Thyroid gland (tissue), 4 donors: ENCODE measurements around the gene ZNF516. TPM values are rescaled to one million over a fixed set of nuclear protein-coding genes. Genes with fewer than 3 reads are reported as not detected.
"Not testable (repeated sequence)": the region's sequence is repeated elsewhere in the genome, so short reads cannot be mapped to it uniquely, and the experiment has no call there.

Source experiments
- DNase-seq, 2 donors: peaks; one replicate each; pipeline ENCODE4 v3.0.0-alpha.2; 2019
- H3K27ac ChIP-seq, 3 donors: fragments of 200-600 bp; sonication (generic); 1 replicate in 2 of 3; 2 replicates in 1 of 3; pipeline ENCODE4 v1.5.1; 2016 to 2019; ENCODE audit warnings: mild to moderate bottlenecking in 1 of 3, moderate library complexity in 1 of 3
- H3K27me3 ChIP-seq: fragments of 200-600 bp; sonication (generic); one replicate; pipeline ENCODE4 v1.5.1; 2019
- H3K36me3 ChIP-seq, 2 donors: fragments of 200-600 bp; sonication (generic); one replicate each; pipeline ENCODE4 v1.5.1; 2016 to 2019
- H3K4me1 ChIP-seq, 2 donors: fragments of 200-600 bp; sonication (generic); one replicate each; pipeline ENCODE4 v1.5.1; 2017 to 2019
- H3K4me3 ChIP-seq, 3 donors: fragments of 200-600 bp; sonication (generic); replicated peaks in 1 of 3; 1 replicate in 2 of 3; 2 replicates in 1 of 3; pipeline ENCODE4 v1.5.1; 2016; ENCODE audit warnings: mild to moderate bottlenecking in 1 of 3
- H3K9me3 ChIP-seq: fragments of 200-600 bp; sonication (generic); one replicate; pipeline ENCODE4 v1.5.1; 2017
- POLR2A ChIP-seq, 2 donors: fragments of 450-650 bp; IDR thresholded peaks; one replicate each; pipeline ENCODE4 v1.6.1; 2017; ENCODE audit warnings: antibody characterized with exemption in 2 of 2, mild to moderate bottlenecking in 2 of 2, moderate library complexity in 1 of 2
- WGBS, 2 donors: methylation state at CpG; one replicate each; pipeline ENCODE4 v1.1.5; 2017; 5-methylcytosine and 5-hydroxymethylcytosine counted together
- intact Hi-C: fragments of 100-400 bp; cut with DNase I; formaldehyde crosslinking; loops from one replicate; pipeline ENCODE4 v1.15.1; 2023
- total RNA-seq, 4 donors: library from RNA; depleted of rRNA; stranded (reverse); fragments of >200 nt; gene quantifications; one replicate each; pipeline ENCODE4 v1.2.3, GENCODE V29; 2016
- TF ChIP-seq, protein P1 (sequence below), 6 experiments: fragments of 200-600 bp in 3 of 6; fragments of 450-650 bp in 3 of 6; sonication (generic) in 3 of 6; IDR thresholded peaks; one replicate each; pipeline ENCODE4 v1.5.1; 2016 to 2019; ENCODE audit warnings: antibody characterized with exemption in 6 of 6, mild to moderate bottlenecking in 2 of 6, inconsistent platforms in 1 of 6, moderate library complexity in 1 of 6

ZNF516 gene
- total RNA-seq, 4 donors from 2014 or later: 25.4 to 44.8 (median 28.6) TPM

DNA sequence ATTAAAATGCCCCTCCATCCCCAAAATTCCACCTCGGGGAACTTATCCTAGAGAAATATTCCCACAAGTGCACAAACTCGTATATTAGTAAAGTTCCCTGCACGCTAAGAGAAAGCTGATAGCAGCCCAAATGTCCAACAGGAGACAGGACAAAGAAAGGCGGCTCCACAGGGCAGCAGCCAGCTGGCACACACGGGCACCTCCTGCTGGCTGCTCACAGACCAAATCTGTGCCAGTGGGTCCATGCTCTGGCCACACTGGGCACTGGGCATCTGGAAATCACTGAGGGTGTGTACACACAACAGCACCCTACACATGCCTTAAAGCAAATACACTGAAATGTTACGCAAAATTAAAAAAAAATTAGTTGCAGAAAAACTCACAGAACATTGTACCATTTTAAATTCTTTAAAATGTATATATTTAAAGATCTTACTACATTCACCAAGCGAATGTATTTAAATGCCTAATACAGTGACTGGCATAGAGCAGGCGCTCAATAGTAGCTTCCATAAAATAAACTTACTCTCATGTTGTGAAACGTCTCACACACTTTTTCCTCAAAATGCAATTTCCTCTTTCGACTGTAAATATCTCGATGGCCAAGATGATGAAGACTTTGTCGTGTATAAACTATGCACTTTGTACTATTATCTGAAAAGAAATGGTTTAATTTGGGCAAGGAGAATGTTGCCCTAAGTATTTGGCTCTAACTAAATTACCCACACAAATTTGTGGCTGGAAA lies 19.4 kb downstream of the ZNF516 start:
- Histone ChIP-seq H3K27me3 (no peaks in the 10 kb centered on the region), H3K36me3 (no peaks in the 10 kb centered on the region), H3K4me3 (no peak overlapping the region), H3K4me1 (peaks cover 10 to 19% of the 10 kb centered on the region in 2 donors), H3K9me3 (no peaks in the 10 kb centered on the region), H3K27ac (no peak overlapping the region)
- no peak for DNase-seq
- intact Hi-C loops: no loop called here
- TF ChIP-seq POLR2A (IDR thresholded peaks at IDR 0.05): no peak
- TF ChIP-seq, protein P1, sequence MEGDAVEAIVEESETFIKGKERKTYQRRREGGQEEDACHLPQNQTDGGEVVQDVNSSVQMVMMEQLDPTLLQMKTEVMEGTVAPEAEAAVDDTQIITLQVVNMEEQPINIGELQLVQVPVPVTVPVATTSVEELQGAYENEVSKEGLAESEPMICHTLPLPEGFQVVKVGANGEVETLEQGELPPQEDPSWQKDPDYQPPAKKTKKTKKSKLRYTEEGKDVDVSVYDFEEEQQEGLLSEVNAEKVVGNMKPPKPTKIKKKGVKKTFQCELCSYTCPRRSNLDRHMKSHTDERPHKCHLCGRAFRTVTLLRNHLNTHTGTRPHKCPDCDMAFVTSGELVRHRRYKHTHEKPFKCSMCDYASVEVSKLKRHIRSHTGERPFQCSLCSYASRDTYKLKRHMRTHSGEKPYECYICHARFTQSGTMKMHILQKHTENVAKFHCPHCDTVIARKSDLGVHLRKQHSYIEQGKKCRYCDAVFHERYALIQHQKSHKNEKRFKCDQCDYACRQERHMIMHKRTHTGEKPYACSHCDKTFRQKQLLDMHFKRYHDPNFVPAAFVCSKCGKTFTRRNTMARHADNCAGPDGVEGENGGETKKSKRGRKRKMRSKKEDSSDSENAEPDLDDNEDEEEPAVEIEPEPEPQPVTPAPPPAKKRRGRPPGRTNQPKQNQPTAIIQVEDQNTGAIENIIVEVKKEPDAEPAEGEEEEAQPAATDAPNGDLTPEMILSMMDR (IDR thresholded peaks at IDR 0.05): no peak
- 84 to 93% methylated on average over 12 of the region's 12 CpGs for WGBS, 2 donors

- 95 to 97% methylated on average over 1 of the region's 1 CpG for WGBS, 2 donors
- intact Hi-C loops: no loop called here
- Histone ChIP-seq H3K27me3 (no peaks in the 10 kb centered on the region), H3K36me3 (no peaks in the 10 kb centered on the region), H3K4me1 (peaks cover 10 to 19% of the 10 kb centered on the region in 2 donors), H3K27ac (no peak overlapping the region), H3K9me3 (no peaks in the 10 kb centered on the region), H3K4me3 (no peak overlapping the region)
- no peak for TF ChIP-seq POLR2A (IDR thresholded peaks at IDR 0.05)
- TF ChIP-seq, protein P1 (IDR thresholded peaks at IDR 0.05): no peak
- DNase-seq: no peak
These were observed 20.2 kb downstream of the ZNF516 start for GRCh38 chr18:76474824-76475223.

DNA sequence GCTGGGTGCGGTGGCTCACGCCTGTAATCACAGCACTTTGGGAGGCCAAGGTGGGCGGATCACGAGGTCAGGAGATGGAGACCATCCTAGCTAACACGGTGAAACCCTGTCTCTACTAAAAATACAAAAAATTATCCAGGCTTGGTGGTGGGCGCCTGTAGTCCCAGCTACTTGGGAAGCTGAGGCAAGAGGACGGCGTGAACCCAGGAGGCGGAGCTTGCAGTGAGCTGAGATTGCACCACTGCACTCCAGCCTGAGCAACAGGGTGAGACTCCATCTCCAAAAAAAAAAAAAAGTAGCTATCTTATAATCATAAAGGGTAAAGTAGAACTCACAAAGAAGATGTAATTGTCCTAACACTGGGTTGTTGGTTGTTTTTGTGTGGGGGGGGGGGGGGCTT lies 21.5 kb downstream of the ZNF516 start:
- intact Hi-C loops, H3K4me3 ChIP-seq, H3K27ac ChIP-seq: not testable (repeated sequence)

DNA sequence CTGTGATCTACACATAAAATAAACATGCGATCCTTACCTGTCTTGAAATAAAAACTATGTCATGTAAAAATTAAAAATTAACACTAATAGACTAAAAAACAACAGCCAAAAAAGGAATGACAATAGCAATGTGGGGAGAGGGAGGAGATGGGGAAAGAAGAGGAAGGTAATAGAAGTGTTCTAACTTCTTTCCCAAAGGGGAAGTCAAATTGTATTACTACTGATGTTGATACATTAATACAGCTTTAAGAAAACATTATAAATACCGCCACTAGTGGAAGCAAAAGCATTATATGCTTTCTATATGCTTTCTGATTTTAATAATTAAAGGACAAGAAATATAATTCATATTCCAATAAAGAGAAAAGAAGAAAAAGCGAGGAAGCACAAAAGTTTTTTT lies 22.2 kb downstream of the ZNF516 start:
- Histone ChIP-seq H3K9me3 (no peaks in the 10 kb centered on the region), H3K36me3 (no peaks in the 10 kb centered on the region), H3K4me3 (no peak overlapping the region), H3K27me3 (no peaks in the 10 kb centered on the region), H3K27ac (no peak overlapping the region), H3K4me1 (peaks cover 10 to 19% of the 10 kb centered on the region in 2 donors)
- 95 to 96% methylated on average over 3 of the region's 3 CpGs for WGBS, 2 donors
- no peak for DNase-seq
- TF ChIP-seq, protein P1 (IDR thresholded peaks at IDR 0.05): no peak
- TF ChIP-seq POLR2A (IDR thresholded peaks at IDR 0.05): no peak
- intact Hi-C loops: no loop called here

More for the DNA sequence above, 21.5 kb downstream of the ZNF516 start:
- H3K36me3 ChIP-seq, H3K9me3 ChIP-seq, H3K27me3 ChIP-seq, DNase-seq: not testable (repeated sequence)
- WGBS, 2 donors: 96 to 98% methylated on average over 9 of the region's 9 CpGs
- H3K4me1 ChIP-seq: peaks cover 10 to 19% of the 10 kb centered on the region in 2 donors

DNA sequence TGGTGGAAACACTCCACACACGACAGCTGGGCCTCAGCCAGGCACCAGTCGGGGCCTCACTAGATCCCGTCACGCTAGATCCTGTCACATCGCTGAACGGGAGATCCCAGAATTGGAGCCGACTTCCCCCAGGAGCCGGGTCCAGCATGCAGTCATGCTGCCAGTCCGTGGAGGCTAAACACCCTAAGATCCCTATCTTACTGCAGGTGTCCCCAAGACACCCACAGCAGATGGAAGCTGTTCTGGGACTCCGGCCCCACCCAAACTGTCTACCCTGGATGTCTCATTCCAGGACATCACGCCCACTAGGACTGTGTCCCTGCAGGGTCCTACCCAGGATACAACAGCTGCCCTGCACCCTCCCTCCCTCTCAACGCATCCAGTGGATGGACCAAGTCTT lies 23.4 kb downstream of the ZNF516 start:
- TF ChIP-seq, protein P1 (IDR thresholded peaks at IDR 0.05): no peak
- no peak for TF ChIP-seq POLR2A (IDR thresholded peaks at IDR 0.05)
- intact Hi-C loops: no loop called here
- DNase-seq: no peak

More for the DNA sequence above, 23.4 kb downstream of the ZNF516 start:
- Histone ChIP-seq H3K27ac (no peak overlapping the region), H3K36me3 (no peaks in the 10 kb centered on the region), H3K9me3 (no peaks in the 10 kb centered on the region), H3K4me1 (peaks cover 7 to 16% of the 10 kb centered on the region in 2 donors), H3K27me3 (no peaks in the 10 kb centered on the region), H3K4me3 (no peak overlapping the region)
- WGBS, 2 donors: 90 to 94% methylated on average over 9 to 12 of the region's 12 CpGs
